ENCODE measurements around the gene RNF186.

DNA sequence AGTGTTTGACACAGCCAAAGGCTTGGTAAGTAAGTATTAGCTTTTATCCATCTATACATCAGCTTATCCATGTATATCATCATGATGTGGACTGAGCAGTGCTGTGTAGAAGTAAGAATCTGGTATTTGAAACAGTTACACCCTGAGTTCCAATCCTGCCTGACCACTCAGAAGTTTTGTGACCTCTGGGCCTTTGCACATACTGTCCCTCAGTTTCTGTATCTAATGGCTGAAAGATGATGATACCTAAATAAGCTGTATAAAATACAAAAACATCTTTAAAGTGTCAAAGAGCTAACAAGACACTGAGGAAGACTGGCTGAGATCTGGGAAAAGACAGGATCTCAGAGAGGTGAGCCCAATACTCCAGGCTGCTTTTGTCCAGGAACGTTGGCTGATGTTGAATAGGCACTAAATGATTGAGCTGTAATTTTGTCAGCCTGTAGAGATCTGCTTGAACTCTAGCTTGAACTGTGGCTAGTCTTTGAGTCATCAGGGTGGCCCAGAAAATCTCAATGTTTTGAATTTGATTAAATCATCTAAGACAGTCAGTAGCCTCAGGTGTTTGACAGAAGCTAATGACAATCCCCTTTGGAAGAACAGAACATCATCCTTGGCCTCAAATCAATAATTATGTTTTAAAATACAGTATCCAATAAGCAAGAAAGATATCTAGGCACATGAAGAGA, 46.9 kb upstream of the RNF186 start:
- TF ChIP-seq, protein P1, sequence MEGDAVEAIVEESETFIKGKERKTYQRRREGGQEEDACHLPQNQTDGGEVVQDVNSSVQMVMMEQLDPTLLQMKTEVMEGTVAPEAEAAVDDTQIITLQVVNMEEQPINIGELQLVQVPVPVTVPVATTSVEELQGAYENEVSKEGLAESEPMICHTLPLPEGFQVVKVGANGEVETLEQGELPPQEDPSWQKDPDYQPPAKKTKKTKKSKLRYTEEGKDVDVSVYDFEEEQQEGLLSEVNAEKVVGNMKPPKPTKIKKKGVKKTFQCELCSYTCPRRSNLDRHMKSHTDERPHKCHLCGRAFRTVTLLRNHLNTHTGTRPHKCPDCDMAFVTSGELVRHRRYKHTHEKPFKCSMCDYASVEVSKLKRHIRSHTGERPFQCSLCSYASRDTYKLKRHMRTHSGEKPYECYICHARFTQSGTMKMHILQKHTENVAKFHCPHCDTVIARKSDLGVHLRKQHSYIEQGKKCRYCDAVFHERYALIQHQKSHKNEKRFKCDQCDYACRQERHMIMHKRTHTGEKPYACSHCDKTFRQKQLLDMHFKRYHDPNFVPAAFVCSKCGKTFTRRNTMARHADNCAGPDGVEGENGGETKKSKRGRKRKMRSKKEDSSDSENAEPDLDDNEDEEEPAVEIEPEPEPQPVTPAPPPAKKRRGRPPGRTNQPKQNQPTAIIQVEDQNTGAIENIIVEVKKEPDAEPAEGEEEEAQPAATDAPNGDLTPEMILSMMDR (conservative IDR thresholded peaks at IDR 0.05; ENCODE audit: low read length): no peak
- no peak for TF ChIP-seq EZH2phosphoT487 (IDR thresholded peaks at IDR 0.05; ENCODE audit: borderline replicate concordance)
